GM21786 (cell line): ENCODE measurements around the gene RRAGB.
A peak's percentile ranks its signal among the peaks of the same experiment; 100 is the strongest.
"Not testable (repeated sequence)": the region's sequence is repeated elsewhere in the genome, so short reads cannot be mapped to it uniquely, and the experiment has no call there.

ENCODE experiments used
- ATAC-seq: cut with Tn5 transposase; IDR thresholded peaks from one replicate; pipeline ENCODE4 v1.9.1; 2021; ENCODE audit not compliant: unreplicated experiment

Gene RRAGB

GRCh38 chrX:55759478-55759877 is 41.9 kb downstream of the RRAGB start:
- no peak for ATAC-seq

GRCh38 chrX:55767100-55767499 is 49.6 kb downstream of the RRAGB start:
- ATAC-seq, result no peak

DNA sequence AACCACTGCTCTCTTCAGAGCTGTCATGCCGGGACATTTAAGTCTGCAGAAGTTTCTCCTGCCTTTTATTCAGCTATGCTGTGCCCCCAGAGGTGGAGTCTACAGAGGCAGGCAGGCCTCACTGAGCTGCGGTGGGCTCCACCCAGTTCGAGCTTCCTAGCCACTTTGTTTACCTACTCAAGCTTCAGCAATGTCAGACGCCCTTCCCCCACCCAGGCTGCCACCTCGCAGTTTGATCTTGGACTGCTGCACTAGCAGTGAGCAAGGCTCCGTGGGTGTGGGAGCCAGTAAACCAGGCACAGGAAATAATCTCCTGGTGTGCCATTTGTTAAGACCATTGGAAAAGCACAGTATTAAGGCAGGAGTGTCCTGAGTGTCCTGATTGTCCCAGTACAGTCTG is 56.9 kb downstream of the RRAGB start:
- ATAC-seq, result not testable (repeated sequence)

GRCh38 chrX:55777596-55777995 is 60.0 kb downstream of the RRAGB start:
- ATAC-seq, result no peak

- ATAC-seq, result no peak
Measured at GRCh38 chrX:55778322-55778721, 60.8 kb downstream of the RRAGB start.

GRCh38 chrX:55783723-55784122 is 66.2 kb downstream of the RRAGB start:
- no peak for ATAC-seq

DNA sequence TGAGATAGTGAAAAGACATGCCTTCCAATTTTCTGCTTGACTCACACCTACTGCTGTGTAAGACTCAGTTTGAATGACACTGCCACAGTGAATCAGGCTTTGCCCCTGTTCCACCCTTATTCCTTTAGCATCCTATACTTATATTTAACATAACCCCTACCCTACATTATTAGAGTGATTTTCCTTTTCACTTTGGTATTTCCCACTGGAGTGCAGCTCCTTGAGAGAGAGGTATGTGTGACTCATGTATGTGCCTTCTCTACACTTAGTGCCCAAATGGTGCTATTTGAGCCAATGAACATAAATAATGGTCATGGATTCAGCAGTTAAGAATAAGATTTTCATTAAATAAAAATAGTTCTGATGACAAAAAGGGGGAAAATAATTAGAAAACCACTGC is 69.5 kb downstream of the RRAGB start:
- ATAC-seq, result no peak

DNA sequence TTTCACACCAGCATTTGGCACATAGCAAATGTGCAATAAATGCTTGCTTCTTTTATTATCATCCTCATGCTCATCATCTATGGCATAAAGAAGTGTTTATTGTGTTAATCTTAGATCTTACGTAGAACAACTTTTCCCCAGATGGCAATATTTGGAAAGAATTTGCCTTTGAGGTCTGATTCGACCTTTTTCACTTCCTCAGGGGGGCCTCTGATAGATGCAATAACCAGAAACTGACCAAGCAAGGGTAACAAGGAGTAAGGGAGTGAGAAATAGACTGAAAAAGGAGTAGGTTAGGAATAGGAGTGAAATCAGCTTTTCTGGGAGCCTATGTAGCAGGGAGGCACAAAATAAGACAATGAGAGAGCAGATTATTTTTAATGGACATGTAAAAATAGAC is 70.2 kb downstream of the RRAGB start:
- no peak for ATAC-seq

DNA sequence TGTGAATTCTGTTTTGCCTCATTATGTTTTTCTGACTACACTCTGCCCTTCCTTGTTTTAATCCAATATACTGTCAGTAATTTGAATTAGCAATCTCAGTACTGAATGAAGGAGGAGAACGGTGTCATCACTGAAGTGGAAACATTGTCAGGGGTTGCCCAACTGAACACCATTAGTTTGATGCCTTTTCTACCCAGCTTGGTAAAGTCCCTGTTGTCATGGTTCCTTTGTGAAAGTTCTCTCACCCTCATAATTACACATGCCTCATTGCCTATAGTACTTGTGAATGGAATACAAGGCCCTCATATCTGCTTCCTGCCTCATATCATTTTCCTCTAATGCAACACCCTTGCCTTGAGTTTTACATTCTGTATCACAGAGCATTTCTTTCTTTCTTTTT is 76.9 kb downstream of the RRAGB start:
- ATAC-seq, result peak; percentile 99

DNA sequence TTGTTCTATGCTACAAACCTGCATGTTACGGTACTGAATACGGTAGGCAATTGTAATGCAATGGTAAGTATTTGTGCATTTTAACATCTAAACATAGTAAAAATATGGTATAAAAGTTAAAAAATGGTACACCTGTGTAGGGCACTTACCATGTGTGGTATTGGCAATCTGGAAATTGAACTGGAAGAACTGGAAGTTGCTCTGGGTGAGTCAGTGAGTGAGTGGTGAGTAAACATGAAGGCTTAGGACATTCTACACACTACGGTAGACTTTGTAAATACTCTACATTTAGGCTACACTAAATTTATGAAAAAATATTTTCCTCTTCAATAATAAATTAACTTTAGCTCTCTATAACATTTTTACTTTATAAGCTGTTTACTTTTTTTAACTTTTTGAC is 78.9 kb downstream of the RRAGB start:
- no peak for ATAC-seq

- no peak for ATAC-seq
Measured at GRCh38 chrX:55801811-55802210, 84.3 kb downstream of the RRAGB start.
